HepG2 (cell line): ENCODE results near the gene RRP8. TPM values are rescaled to one million over a fixed set of nuclear protein-coding genes. Genes with fewer than 3 reads are reported as not detected.

Source experiments
- BCLAF1 ChIP-seq: fragments of 450-650 bp; IDR thresholded peaks from 2 replicates; pipeline ENCODE4 v1.6.1; 2017; ENCODE audit warnings: mild to moderate bottlenecking
- FLYWCH1 ChIP-seq: sonication (generic); formaldehyde crosslinking; IDR thresholded peaks from 2 replicates; pipeline ENCODE4 v1.8.1; 2023; ENCODE audit warnings: mild to moderate bottlenecking, missing genetic modification reagents
- PAF1 ChIP-seq: IDR thresholded peaks from 2 replicates; pipeline ENCODE4 v1.6.1; 2016; ENCODE audit warnings: missing genetic modification reagents, missing compliant biosample characterization
- ZBTB20 ChIP-seq: sonication (generic); formaldehyde crosslinking; IDR thresholded peaks from 2 replicates; pipeline ENCODE4 v1.8.1; 2023; ENCODE audit warnings: missing genetic modification reagents, low read depth, mild to moderate bottlenecking, borderline replicate concordance
- ZFP36L1 ChIP-seq: sonication (generic); formaldehyde crosslinking; IDR thresholded peaks from 2 replicates; pipeline ENCODE4 v1.8.0; 2022; ENCODE audit warnings: mild to moderate bottlenecking, missing genetic modification reagents, moderate library complexity
- ZNF121 ChIP-seq: sonication (generic); formaldehyde crosslinking; IDR thresholded peaks from 2 replicates; pipeline ENCODE4 v1.5.0; 2020; ENCODE audit warnings: mild to moderate bottlenecking, missing genetic modification reagents
- ZNF430 ChIP-seq: sonication (generic); formaldehyde crosslinking; IDR thresholded peaks from 2 replicates; pipeline ENCODE4 v1.9.0; 2021; ENCODE audit warnings: mild to moderate bottlenecking, missing genetic modification reagents
- polyA plus RNA-seq, 8 experiments: library from polyadenylated mRNA; depleted of rRNA in 3 of 8; stranded (reverse) in 7 of 8; unstranded in 1 of 8; fragments of >200 nt; fragmentation: Illumina TruSeq in 4 of 8; extraction: Trizol in 4 of 8; gene quantifications; 2 replicates each; pipeline versions ENCODE4 v1.2.1 to v1.2.3, GENCODE V29; 2011 to 2016; ENCODE audit warnings: low read depth in 4 of 8, missing spikeins in 1 of 8, mixed read lengths in 1 of 8; ENCODE audit not compliant: insufficient read depth in 1 of 8
- total RNA-seq, 5 experiments: library from RNA; depleted of rRNA; stranded (reverse); fragments of >200 nt; fragmentation: Illumina TruSeq; extraction: Trizol; gene quantifications; 2 replicates each; pipeline ENCODE4 v1.2.3, GENCODE V29; 2016; ENCODE audit warnings: low read depth in 1 of 5
- TF ChIP-seq, protein P1 (sequence below): sonication (generic); formaldehyde crosslinking; IDR thresholded peaks from 2 replicates; pipeline ENCODE4 v1.5.0; 2020; ENCODE audit warnings: mild to moderate bottlenecking, missing genetic modification reagents
- TF ChIP-seq, protein P2 (sequence below): sonication (generic); formaldehyde crosslinking; IDR thresholded peaks from 2 replicates; pipeline ENCODE4 v1.8.0; 2022; ENCODE audit warnings: missing genetic modification reagents, mild to moderate bottlenecking, moderate library complexity, borderline replicate concordance

Gene RRP8
- total and polyA plus RNA-seq, 2 of the 13 experiments (the other 11 are each of a cell fraction or from before 2014, with no cell fraction given): 7.2 to 21.6 TPM

GRCh38 chr11:6563121-6563619 is 40.2 kb downstream of the RRP8 start (continued):
- TF ChIP-seq, protein P1, sequence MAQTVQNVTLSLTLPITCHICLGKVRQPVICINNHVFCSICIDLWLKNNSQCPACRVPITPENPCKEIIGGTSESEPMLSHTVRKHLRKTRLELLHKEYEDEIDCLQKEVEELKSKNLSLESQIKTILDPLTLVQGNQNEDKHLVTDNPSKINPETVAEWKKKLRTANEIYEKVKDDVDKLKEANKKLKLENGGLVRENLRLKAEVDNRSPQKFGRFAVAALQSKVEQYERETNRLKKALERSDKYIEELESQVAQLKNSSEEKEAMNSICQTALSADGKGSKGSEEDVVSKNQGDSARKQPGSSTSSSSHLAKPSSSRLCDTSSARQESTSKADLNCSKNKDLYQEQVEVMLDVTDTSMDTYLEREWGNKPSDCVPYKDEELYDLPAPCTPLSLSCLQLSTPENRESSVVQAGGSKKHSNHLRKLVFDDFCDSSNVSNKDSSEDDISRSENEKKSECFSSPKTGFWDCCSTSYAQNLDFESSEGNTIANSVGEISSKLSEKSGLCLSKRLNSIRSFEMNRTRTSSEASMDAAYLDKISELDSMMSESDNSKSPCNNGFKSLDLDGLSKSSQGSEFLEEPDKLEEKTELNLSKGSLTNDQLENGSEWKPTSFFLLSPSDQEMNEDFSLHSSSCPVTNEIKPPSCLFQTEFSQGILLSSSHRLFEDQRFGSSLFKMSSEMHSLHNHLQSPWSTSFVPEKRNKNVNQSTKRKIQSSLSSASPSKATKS (CRISPR knock-in tag): no peak
- TF ChIP-seq ZBTB20 (CRISPR knock-in tag) (no peak), ZNF121 (CRISPR knock-in tag) (no peak), FLYWCH1 (no peak), PAF1 (CRISPR knock-in tag) (no peak), BCLAF1 (no peak), ZFP36L1 (CRISPR knock-in tag) (no peak), ZNF430 (CRISPR knock-in tag) (no peak)
- TF ChIP-seq, protein P2, sequence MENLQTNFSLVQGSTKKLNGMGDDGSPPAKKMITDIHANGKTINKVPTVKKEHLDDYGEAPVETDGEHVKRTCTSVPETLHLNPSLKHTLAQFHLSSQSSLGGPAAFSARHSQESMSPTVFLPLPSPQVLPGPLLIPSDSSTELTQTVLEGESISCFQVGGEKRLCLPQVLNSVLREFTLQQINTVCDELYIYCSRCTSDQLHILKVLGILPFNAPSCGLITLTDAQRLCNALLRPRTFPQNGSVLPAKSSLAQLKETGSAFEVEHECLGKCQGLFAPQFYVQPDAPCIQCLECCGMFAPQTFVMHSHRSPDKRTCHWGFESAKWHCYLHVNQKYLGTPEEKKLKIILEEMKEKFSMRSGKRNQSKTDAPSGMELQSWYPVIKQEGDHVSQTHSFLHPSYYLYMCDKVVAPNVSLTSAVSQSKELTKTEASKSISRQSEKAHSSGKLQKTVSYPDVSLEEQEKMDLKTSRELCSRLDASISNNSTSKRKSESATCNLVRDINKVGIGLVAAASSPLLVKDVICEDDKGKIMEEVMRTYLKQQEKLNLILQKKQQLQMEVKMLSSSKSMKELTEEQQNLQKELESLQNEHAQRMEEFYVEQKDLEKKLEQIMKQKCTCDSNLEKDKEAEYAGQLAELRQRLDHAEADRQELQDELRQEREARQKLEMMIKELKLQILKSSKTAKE (CRISPR knock-in tag): no peak
- TF ChIP-seq, all 625 proteins: peak for 0
